ENCODE results near the gene ABTB2. TPM values are rescaled to one million over a fixed set of nuclear protein-coding genes. Genes with fewer than 3 reads are reported as not detected.

The ABTB2 gene
- total RNA-seq, 1 donor from 2014 or later: 0.89 TPM

DNA sequence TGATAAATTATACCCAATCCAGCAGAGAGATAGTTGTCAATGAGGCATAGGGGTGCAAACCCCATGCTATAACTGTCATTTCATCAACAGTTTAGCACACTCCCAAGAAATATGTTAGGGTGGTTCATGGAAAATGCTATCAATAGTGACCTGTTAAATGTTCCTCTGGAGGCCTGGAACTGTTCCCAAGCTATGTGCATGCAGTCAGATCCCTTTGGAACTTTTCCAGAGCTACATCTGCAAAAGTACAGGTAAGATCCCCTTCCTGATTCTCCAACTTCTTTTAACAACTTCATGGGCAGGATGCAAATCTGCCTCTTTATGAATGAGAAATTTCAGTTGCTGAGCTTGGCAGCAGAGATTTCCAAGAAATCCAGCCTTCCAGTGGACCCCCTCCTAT lies 27.2 kb downstream of the ABTB2 start:
- TF ChIP-seq, protein P1, sequence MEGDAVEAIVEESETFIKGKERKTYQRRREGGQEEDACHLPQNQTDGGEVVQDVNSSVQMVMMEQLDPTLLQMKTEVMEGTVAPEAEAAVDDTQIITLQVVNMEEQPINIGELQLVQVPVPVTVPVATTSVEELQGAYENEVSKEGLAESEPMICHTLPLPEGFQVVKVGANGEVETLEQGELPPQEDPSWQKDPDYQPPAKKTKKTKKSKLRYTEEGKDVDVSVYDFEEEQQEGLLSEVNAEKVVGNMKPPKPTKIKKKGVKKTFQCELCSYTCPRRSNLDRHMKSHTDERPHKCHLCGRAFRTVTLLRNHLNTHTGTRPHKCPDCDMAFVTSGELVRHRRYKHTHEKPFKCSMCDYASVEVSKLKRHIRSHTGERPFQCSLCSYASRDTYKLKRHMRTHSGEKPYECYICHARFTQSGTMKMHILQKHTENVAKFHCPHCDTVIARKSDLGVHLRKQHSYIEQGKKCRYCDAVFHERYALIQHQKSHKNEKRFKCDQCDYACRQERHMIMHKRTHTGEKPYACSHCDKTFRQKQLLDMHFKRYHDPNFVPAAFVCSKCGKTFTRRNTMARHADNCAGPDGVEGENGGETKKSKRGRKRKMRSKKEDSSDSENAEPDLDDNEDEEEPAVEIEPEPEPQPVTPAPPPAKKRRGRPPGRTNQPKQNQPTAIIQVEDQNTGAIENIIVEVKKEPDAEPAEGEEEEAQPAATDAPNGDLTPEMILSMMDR (IDR thresholded peaks at IDR 0.05): no peak
- Mint-ChIP-seq H3K27ac (ENCODE audit: unreplicated experiment) (no peak overlapping the region), H3K9me3 (ENCODE audit: unreplicated experiment) (no peaks in the 10 kb centered on the region), H3K4me1 (ENCODE audit: unreplicated experiment) (peaks cover 20% of the 10 kb centered on the region), H3K27me3 (ENCODE audit: unreplicated experiment) (peaks cover 40% of the 10 kb centered on the region), H3K4me3 (ENCODE audit: unreplicated experiment) (no peak overlapping the region), H3K36me3 (ENCODE audit: unreplicated experiment) (no peaks in the 10 kb centered on the region)
- DNase-seq (ENCODE audit: extremely low spot score, unreplicated experiment): no peak

DNA sequence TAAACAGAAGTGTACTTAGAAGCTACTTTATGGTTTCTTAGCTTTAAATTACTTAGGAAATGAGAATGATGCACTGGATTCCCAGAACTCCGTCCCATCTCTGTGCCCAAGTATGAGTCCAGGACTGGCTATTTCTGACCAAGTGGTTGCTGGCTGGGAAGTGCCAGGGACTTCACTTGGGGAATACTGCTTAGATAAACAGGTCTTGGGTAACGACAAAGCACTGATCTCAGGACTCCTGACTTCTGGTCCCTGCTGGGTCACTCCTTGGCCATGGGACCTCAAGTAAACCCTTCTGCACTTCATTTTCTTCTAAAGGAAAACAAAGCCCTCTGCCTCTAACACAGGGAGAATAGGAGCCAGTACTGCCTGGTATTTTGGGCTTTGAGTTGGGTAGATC lies 27.9 kb downstream of the ABTB2 start:
- Mint-ChIP-seq H3K36me3 (ENCODE audit: unreplicated experiment) (no peaks in the 10 kb centered on the region), H3K9me3 (ENCODE audit: unreplicated experiment) (no peaks in the 10 kb centered on the region), H3K27me3 (ENCODE audit: unreplicated experiment) (peaks cover 33% of the 10 kb centered on the region), H3K4me3 (ENCODE audit: unreplicated experiment) (no peak overlapping the region), H3K4me1 (ENCODE audit: unreplicated experiment) (peaks cover 20% of the 10 kb centered on the region), H3K27ac (ENCODE audit: unreplicated experiment) (no peak overlapping the region)
- TF ChIP-seq, protein P1 (IDR thresholded peaks at IDR 0.05): no peak
- DNase-seq (ENCODE audit: extremely low spot score, unreplicated experiment): no peak

DNA sequence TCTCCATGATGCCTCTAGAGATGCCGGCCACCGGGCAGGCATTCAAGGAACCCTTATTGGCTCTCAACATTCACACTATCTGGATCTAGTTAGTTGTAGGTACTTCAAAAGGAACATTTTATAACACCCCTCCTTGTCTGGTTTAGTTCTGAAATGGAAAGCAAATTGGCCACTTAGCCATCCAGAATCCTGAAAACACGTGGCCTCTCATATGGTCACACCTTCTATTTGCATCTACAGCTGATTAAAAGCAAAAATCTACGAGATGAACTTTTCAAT lies 29.2 kb downstream of the ABTB2 start:
- Mint-ChIP-seq H3K27me3 (ENCODE audit: unreplicated experiment) (peaks cover 23% of the 10 kb centered on the region), H3K36me3 (ENCODE audit: unreplicated experiment) (no peaks in the 10 kb centered on the region), H3K4me3 (ENCODE audit: unreplicated experiment) (no peak overlapping the region), H3K9me3 (ENCODE audit: unreplicated experiment) (no peaks in the 10 kb centered on the region), H3K27ac (ENCODE audit: unreplicated experiment) (no peak overlapping the region), H3K4me1 (ENCODE audit: unreplicated experiment) (peaks cover 20% of the 10 kb centered on the region)
- TF ChIP-seq, protein P1 (IDR thresholded peaks at IDR 0.05): no peak
- DNase-seq (ENCODE audit: extremely low spot score, unreplicated experiment): no peak

DNA sequence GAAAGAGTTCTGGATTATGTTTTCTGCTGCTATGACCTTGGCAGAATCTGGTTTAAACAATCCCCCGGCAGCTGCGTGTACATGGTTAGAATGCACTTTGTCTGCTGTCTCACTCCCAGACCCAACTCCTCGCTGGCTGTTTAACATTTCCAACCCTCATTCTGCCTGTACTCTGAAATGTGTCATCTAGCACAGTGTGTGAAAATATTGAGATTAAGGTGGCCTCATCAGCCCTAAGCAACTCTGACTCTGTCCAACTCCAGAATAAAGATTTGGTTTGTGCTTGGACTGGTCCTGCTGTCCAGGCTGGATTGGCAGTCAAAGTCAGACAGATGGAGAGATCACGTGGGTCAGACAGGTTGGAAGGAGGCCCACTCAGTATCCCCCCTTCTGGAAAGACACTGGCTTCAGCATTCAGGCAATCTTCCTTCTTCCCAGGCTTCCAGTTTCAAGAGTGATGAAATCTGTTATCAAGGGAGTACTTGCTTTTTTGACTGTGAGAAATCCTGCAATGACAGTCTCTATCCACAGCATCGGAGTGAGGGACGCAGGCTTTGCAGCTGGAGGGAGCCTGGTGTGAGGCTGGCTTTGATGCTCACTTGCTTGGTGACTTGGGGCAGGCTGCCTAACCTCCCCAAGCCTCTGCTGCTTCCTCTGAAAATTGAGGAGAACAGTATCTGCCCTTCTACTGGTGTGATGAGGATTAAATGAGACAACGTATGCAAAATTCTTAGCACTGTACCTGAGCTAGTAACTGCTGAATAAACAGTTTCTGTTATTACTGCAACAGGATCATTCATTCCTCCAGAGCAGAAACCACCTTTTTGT lies 29.8 kb downstream of the ABTB2 start:
- Mint-ChIP-seq H3K27me3 (ENCODE audit: unreplicated experiment) (peaks cover 21% of the 10 kb centered on the region), H3K9me3 (ENCODE audit: unreplicated experiment) (no peaks in the 10 kb centered on the region), H3K4me1 (ENCODE audit: unreplicated experiment) (peaks cover 20% of the 10 kb centered on the region), H3K36me3 (ENCODE audit: unreplicated experiment) (no peaks in the 10 kb centered on the region), H3K27ac (ENCODE audit: unreplicated experiment) (no peak overlapping the region), H3K4me3 (ENCODE audit: unreplicated experiment) (no peak overlapping the region)
- TF ChIP-seq, protein P1 (IDR thresholded peaks at IDR 0.05): no peak
- DNase-seq (ENCODE audit: extremely low spot score, unreplicated experiment): no peak

DNA sequence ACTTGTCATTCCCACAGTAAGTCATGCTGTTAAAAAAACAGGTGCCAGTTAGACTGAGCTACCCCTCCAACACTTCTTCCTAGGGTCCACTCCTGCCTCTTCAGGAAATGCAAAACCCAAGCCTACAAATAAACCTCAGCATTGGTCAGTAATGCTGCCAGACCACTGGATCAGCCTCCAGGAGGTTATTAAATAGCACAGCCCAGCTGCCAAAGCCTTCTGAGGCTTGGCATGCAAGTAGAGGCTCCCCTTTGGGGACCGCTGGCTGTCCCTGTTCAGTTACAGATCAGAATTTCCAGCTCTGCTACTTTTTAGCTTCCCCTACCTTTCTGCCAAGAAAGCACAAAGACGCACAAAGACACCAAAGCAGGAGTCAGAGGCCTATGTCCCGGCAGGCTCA lies 33.3 kb downstream of the ABTB2 start:
- no peaks in the 10 kb centered on the region for H3K9me3 Mint-ChIP-seq (ENCODE audit: unreplicated experiment)
- TF ChIP-seq, protein P1 (IDR thresholded peaks at IDR 0.05): no peak
- no peak overlapping the region for H3K4me3 Mint-ChIP-seq (ENCODE audit: unreplicated experiment)
- H3K27ac Mint-ChIP-seq (ENCODE audit: unreplicated experiment): no peak overlapping the region
- no peaks in the 10 kb centered on the region for H3K36me3 Mint-ChIP-seq (ENCODE audit: unreplicated experiment)
- no peaks in the 10 kb centered on the region for H3K4me1 Mint-ChIP-seq (ENCODE audit: unreplicated experiment)
- DNase-seq (ENCODE audit: extremely low spot score, unreplicated experiment): no peak
- H3K27me3 Mint-ChIP-seq (ENCODE audit: unreplicated experiment): peaks cover 18% of the 10 kb centered on the region
